ENCODE results near the gene AMY2B. TPM values are rescaled to one million over a fixed set of nuclear protein-coding genes. Genes with fewer than 3 reads are reported as not detected.

The AMY2B gene
- total and polyA plus RNA-seq, 2 donors (not counting 1 experiment from before 2014, with no cell fraction given), result 32.6 to 43.8 TPM

DNA sequence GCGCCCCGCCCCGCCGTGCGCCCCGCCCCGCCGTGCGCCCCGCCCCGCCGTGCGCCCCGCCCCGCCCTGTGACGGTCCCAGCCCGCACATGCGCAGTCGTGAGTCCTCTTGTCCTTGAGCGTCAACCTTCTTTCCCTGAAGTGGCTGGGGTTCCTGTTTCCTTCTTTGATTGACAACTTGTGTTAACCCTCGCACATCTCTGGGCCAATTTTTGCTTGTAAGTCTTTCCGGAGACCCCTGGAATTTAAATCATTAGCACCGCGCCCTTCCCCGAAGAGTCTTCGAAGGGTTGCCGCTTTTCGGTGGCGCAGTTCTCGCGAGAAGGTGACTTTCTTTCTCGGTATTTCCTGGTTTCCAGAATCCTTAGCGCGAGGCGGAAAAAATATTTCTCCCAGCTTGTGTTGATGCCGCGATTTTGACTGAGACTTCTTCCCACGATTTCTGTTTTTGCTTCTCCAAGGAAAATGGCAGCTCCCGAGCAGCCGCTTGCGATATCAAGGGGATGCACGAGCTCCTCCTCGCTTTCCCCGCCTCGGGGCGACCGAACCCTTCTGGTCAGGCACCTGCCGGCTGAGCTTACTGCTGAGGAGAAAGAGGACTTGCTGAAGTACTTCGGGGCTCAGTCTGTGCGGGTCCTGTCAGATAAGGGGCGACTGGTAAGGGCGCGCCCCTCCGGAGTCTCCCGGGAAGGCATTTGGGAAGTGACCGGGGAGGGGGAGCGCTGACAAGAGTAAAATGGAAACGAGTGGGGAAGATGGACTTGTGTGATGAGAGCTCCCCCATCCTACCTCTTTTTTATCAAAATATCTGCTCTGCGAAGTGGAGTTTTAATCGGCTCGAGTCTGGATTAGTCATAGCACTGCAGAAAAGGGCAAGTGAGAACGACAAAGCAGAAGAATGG is 45.5 kb upstream of the AMY2B start, which contains the start of gene RNPC3:
RNPC3 (plus strand) TSS at position 93 of the 901 bp plus-strand sequence; CDS start at position 465, 372 bp downstream.
- peak within 1 kb of the TSS; percentile 87 for H3K4me2 ChIP-seq (replicated peaks; ENCODE audit: low read depth, low read length, poor library complexity, severe bottlenecking)
- peak within 1 kb of the TSS; percentile 86 for H2AFZ ChIP-seq (ENCODE audit: insufficient read depth, low read depth, low read length, poor library complexity, severe bottlenecking)
- peaks cover 44% of the 10 kb centered on the region for H3K4me1 Mint-ChIP-seq
- peaks cover 0 to 3% (median 0%) of the 10 kb centered on the region in 3 donors for H3K9me3 ChIP-seq (ENCODE audit: control extremely low read depth in 1 of 3, control insufficient read depth in 2 of 3, insufficient read depth in 1 of 3, low read length in 2 of 3)
- H3K27me3 ChIP-seq (replicated peaks in 1 of 4; ENCODE audit: control extremely low read depth in 1 of 4, control insufficient read depth in 3 of 4, insufficient read depth in 4 of 4, low read length in 3 of 4), result no peaks in the 10 kb centered on the region
- DNase-seq, result peak; percentile 95
- no peaks in the 10 kb centered on the region for H3K27me3 Mint-ChIP-seq
- ChIA-PET CTCF (interaction anchor here (1.6 to 2.4 kb wide), 2 partner anchors 9 to 11 kb away, joined by 4 to 13 read pairs; no protein-coding TSS in a partner anchor), POLR2A (no interaction called here)
- TF ChIP-seq EZH2 (IDR thresholded peaks at IDR 0.05; ENCODE audit: borderline replicate concordance, insufficient read depth, low read depth, low read length, poor library complexity, severe bottlenecking), result no peak
- TF ChIP-seq, protein P1, sequence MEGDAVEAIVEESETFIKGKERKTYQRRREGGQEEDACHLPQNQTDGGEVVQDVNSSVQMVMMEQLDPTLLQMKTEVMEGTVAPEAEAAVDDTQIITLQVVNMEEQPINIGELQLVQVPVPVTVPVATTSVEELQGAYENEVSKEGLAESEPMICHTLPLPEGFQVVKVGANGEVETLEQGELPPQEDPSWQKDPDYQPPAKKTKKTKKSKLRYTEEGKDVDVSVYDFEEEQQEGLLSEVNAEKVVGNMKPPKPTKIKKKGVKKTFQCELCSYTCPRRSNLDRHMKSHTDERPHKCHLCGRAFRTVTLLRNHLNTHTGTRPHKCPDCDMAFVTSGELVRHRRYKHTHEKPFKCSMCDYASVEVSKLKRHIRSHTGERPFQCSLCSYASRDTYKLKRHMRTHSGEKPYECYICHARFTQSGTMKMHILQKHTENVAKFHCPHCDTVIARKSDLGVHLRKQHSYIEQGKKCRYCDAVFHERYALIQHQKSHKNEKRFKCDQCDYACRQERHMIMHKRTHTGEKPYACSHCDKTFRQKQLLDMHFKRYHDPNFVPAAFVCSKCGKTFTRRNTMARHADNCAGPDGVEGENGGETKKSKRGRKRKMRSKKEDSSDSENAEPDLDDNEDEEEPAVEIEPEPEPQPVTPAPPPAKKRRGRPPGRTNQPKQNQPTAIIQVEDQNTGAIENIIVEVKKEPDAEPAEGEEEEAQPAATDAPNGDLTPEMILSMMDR (IDR thresholded peaks at IDR 0.05), result no peak
- intact Hi-C loops (cut with micrococcal nuclease), result no loop called here
- peak within 1 kb of the TSS; percentile 82 to 100 (median 93) for H3K4me3 ChIP-seq (ENCODE audit: control extremely low read depth in 1 of 5, extremely low read depth in 1 of 5, insufficient read depth in 1 of 5, low read depth in 2 of 5, low read length in 4 of 5)
- peaks cover 29% of the 10 kb centered on the region for H4K20me1 ChIP-seq (ENCODE audit: control insufficient read depth, insufficient read depth, low read length, poor library complexity, severe bottlenecking)
- peak within 1 kb of the TSS; percentile 97 for H3K9ac ChIP-seq (ENCODE audit: low read length)
- H3K36me3 ChIP-seq (replicated peaks in 1 of 2; ENCODE audit: control extremely low read depth in 1 of 2, control insufficient read depth in 1 of 2, extremely low read depth in 1 of 2, insufficient read depth in 2 of 2, low read length in 1 of 2), result peaks cover 6 to 19% of the 10 kb centered on the region in 2 experiments
- H3K4me3 Mint-ChIP-seq, result peak within 1 kb of the TSS; percentile 99
- H3K79me2 ChIP-seq (ENCODE audit: control insufficient read depth, insufficient read depth, low read length), result peaks cover 52% of the 10 kb centered on the region
- ATAC-seq (ENCODE audit: low read depth), result peak; percentile 80
- WGBS (ENCODE audit: insufficient coverage), result under 1% methylated on average over 45 of the region's 62 CpGs
- peak within 1 kb of the TSS; percentile 99 for H3K27ac Mint-ChIP-seq
- H3K9me3 Mint-ChIP-seq (ENCODE audit: insufficient read depth), result no peaks in the 10 kb centered on the region
- peaks cover 6 to 26% of the 10 kb centered on the region in 2 donors for H3K4me1 ChIP-seq (ENCODE audit: control insufficient read depth in 2 of 2, insufficient read depth in 2 of 2, low read length in 2 of 2)
- peak within 1 kb of the TSS; percentile 94 to 95 for H3K27ac ChIP-seq (ENCODE audit: low read length in 2 of 2)
